ENCODE measurements around the gene INSL6. TPM values are rescaled to one million over a fixed set of nuclear protein-coding genes. Genes with fewer than 3 reads are reported as not detected.
"Not testable (repeated sequence)": the region's sequence is repeated elsewhere in the genome, so short reads cannot be mapped to it uniquely, and the experiment has no call there.

Gene INSL6, protein sequence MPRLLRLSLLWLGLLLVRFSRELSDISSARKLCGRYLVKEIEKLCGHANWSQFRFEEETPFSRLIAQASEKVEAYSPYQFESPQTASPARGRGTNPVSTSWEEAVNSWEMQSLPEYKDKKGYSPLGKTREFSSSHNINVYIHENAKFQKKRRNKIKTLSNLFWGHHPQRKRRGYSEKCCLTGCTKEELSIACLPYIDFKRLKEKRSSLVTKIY
- total RNA-seq, result not detected in 2 replicates

DNA sequence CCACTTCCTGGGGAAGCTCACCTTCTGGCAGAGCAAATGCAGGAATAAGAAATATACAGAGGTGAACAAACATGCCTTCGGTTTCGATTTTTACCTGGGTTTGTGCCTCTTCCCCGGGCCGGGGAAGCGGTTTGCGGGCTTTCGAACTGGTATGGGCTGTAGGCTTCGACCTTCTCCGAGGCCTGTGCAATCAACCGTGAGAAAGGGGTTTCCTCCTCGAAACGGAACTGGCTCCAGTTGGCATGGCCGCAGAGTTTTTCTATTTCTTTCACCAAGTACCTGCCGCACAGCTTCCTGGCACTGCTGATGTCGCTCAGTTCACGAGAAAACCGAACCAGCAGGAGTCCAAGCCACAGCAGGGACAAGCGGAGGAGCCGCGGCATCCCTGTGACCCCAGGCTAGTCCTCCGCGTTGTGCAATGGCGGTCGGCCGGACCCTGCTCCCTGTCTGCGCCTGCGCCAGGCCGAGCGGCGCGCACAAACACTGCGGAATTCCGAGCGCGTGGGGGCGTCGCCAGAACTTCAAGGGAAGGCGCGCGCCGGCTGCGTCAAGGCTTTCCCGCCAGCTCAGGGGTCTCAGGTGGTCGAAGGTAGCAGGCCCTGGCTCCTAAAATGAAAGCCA, at the start of gene INSL6:
Gene INSL6, minus strand, starts transcription at position 420 of the 621 bp plus-strand sequence. Its CDS starts 37 bp downstream, at position 383.
- no peak for DNase-seq (ENCODE audit: low read depth in 2 of 2)

DNA sequence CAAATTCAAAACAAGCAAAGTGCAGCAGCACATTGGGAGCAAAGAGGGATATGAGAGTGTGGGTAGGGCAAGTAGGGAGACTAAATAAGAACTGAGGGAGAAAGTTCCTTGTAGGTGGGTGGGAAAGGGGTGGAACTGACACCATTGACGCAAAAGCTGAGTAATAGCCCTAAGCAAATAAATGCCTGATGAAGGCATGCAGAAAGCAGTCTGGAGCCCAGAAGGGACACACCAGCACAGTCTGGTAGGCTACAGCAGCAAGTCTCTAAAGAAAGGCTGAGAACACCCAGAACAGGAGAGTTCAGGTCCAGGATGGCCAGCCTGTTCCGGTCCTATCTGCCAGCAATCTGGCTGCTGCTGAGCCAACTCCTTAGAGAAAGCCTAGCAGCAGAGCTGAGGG, 45.8 kb upstream of the INSL6 start, which contains the start of gene INSL4:
Gene INSL4, plus strand, starts transcription at position 208 of the 400 bp plus-strand sequence. Its CDS starts 105 bp downstream, at position 313.
- no peak for DNase-seq (ENCODE audit: low read depth in 2 of 2)

DNA sequence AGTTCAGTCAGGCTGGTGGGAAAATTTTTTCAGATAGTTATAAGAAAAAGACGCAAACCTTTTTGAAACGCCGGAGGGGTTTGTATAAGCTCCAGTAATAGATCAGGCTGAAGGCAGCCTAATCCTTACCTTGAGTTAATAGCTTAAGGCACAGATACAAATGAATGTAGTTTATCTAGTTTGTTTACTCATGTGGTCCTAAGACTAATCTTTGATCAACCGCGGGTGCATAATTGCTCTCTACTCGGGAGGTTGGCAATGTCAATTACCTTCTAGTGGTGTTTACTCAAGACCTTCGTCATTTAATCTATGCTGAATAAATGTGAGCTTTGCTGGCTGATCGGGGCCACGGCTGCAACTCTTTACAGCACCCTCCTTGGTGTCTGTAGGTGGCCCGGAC, 45.1 kb upstream of the INSL6 start:
- no peak for DNase-seq (ENCODE audit: low read depth in 2 of 2)

DNA sequence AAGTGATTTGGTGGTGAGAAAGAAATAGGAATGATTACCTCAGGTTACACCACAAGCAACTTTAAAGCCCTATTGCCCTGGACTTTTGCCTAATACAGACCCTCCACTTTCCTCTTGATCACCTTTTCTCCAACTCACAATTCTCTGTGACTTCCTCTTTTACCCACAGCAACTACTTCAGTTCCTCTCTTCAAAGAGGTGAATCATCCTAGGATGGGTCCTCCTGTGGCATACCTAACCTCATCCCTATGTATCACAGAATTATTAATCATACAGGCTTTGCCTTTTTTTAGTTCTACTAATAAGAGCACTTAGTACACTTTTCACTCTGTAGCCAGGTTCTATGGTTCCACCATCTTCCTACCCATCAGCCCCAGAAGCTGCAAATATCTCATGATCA, 19.6 kb upstream of the INSL6 start:
- DNase-seq (ENCODE audit: low read depth in 2 of 2), result no peak

DNA sequence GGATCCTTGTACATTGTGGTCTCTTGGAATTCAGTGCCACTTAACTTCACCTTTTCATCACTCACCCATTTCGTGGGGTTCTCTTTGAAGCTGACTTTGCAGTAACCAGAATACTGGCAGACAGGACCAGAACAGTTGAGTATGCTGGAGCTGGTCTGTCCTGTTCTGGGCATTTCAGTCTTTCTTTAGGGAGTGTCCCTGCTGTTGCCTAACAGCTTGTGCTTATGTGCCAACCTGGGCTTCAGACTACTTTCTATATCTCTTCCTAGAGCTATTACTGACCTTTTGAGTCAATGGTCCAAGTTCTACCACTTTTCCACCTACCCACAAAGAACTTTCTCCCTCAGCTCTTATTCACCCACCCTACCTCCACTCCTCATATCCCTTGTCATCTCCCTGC, 10.0 kb upstream of the INSL6 start:
- DNase-seq (ENCODE audit: low read depth in 2 of 2), result no peak

DNA sequence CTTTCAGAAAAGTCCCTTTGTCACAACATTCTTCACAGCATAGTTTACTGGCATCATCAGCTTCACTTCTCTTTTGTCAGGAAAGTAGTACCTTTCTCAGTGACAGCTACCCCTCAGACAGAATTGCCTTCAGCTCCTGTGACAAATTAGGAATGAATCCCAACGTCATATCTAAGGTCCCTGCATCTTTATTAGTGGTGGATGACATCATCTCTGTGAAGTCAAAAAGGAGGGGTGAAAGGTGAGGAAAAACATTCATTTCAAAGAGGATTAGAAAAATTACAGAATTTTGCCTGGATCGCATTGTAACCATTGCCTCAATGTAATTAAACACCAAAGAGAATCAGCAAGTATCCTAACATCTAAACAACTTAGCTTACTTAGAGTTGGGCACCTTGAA, 7.9 kb upstream of the INSL6 start:
- no peak for DNase-seq (ENCODE audit: low read depth in 2 of 2)

DNA sequence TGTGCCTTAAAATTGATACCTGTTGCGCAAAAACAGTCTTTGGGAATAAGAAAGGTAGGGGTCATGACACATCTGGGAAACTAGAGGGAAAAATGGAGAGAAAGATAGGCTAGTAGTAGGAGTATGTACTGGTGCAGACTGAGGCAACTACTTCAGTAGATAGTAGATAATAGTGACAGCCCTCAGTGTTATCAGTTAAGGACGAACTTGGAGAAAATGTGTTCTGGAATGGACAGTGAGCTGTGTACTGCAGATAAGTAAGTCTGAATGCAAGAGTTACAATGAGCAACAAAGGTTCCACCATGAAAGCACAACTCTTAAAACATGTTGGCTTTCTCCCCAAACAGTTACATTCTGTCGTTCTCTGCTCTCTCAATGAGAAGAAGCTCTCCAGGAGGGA, 6.5 kb upstream of the INSL6 start:
- no peak for DNase-seq (ENCODE audit: low read depth in 2 of 2)

DNA sequence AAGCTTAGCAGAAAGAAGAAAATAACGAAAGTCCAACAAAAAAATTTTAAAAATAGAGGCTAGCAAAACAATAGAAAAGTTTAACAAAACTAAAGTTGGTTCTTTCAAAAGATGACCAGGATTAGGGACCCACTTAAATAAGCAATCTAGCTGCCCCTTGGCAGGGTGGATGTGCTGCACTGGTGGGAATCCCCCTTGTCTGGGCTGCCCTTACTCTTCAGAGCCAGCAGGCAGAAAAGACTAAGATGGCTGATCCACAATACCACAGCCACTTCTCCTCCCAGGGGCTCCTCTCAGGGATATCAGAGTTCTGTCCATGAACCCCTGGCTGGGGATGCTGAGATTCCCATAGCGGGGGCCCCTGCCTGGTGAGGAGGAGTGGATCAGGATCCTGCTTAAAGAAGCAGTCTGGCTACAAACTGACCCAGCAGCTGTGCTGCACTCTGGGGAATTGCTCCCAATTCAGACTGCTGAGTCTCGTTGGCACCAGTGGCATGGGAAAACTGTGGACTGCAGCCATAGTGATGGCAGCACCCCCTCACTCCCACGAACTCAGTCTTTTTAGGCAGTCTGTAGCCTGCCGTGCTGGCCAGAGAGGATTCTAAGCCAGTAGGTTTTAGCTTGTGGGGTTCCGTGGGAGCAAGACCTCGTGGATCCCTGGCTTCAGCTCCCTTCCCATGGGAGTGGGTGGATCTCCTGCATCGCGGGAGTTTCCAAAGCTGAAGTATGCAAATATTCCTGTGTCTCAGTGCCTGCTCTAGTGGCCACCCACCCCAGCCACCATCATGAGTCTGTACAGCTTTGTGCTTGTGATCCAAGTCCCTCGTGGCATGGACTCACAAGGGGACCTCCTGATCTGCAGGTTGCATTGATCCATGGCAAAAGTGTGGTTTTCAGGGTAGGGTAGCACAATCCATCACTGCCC, 2.9 kb upstream of the INSL6 start:
- DNase-seq (ENCODE audit: low read depth in 2 of 2), result no peak

DNA sequence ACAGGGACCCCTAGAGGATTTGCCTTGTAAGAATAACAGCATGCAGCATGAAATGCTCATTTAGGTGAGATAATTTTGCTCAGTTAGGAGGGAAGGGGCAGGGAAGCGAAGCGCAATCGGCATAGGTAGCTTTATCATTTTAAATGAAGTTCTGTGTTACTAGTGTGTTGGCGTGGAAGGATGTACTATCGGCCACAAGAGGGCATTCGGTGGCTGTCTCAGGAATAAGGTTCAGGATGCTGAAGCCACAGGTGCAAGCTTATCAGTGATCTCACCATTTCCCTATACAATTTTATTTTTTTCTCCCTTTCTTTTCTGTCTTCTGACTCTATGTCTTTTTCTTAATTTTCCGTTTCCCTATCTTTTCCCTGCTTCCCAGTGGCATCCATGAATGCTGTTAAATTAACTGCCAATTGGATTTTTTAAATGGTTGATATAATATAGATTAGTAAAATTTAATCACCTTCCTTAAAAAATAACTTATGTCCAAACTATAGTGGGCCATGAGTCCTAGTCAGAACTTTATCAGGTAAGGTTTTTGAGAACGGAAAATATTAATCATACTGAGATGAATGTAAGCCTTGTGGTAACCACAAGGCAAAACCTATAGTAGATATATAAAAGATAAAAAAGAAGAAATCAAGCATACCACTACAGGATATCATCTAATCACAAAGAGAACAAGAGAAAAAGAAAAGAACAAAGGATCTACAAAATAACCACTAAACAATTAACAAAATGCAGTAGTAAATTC, 1.2 kb upstream of the INSL6 start:
- DNase-seq (ENCODE audit: low read depth in 2 of 2), result peak; percentile 68 to 82

DNA sequence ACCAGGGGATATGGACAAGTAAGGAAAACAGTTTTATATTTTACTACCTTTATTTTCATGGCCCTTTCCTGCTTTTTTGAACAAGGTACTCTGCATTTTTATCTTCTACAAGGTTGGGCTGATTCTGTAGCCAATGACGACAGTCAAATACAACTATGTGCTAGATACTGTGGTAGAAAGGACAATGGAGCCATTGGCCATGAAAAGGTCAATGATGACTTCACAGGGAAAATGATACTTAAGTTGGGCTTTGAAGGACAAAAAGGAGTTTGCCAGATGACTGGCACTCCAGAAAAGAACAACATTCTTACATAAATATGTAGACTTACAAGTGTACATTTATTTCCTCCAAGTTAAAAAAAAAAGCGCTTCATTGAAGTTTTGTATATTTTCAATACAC, 663 bp downstream of the INSL6 start:
- DNase-seq (ENCODE audit: low read depth in 2 of 2), result no peak

DNA sequence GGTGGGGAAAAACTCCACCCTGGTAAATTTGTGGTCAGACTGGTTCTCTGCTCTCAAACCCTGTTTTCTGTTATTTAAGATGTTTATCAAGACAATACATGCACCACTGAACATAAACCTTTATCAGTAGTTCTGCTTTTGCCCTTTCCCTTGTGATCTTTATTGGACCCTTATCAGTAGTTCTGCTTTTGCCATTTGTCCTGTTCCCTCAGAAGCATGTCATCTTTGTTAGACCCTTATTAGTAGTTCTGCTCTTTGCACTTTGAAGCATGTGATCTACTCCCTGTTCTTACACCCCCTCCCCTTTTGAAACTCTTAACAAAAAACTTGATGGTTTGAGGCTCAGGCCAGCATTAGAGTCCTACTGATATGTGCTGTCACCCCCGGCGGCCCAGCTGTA, 4.8 kb downstream of the INSL6 start:
- not testable (repeated sequence) for DNase-seq (ENCODE audit: low read depth in 2 of 2)

DNA sequence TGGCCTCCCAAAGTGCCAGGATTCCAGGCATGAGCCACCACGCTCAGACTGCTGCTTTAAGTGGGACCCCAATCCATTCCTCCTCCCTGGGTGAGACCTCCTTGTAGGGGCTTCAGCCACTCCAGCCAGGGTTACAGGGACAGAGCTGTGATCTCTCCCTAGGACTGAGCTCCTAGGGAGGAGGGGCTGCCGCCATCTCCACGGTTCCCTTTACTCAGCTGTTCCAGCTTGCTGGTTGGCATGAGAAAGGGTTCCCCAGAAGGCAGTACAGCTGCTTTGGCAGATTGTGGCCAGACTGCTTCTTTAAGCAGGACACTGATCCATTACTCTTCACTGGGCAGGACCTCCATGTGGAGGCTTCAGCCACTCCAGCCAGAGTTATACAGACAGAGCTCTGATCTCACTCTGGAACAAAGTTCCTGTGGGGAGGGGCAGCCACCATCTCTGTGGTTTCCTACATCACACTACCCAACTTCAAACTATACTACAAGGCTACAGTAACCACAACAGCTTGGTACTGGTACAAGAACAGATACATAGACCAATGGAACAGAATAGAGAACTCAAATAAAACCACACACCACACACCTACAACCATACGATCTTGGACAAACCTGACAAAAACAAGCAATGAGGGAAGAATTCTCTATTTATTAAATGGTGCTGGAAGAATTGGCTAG, 7.2 kb downstream of the INSL6 start:
- no peak for DNase-seq (ENCODE audit: low read depth in 2 of 2)

DNA sequence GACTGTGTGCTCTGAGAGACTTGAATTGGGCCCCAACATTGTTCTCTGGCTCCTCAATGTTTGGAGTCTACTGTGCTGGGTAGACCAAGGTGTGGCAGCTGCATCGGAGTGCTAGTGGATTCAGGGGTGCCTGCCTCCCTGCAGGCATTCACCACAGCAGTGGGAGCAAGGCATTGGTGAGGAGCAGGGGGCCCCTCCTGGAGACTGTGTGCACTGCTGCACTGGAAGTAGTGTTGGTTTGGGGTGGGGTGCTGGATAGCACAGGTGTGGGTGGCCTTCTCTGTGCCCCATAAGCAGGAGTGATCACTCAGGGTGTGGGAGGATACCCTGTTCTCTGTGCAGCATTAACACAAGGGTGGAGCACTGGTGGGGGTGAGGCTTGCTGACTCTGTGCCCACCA, 39.2 kb downstream of the INSL6 start:
- DNase-seq (ENCODE audit: low read depth in 2 of 2), result no peak

DNA sequence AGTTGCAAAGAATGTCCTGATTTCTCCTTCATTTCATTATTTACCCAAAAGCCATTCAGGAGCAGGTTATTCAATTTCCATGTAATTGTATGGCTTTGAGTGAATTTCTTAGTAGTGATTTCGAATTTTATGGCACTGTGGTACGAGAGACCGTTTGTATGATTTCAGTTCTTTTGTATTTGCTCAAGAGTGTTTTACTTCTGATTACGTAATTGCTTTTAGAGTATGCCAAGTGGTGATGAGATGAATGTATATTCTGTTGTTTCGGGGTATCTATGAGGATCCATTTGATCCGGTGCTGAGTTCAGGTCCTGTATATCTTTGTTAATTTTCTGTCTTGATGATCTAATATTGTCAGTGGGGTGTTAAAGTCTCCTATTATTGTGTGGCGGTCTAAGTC, 41.2 kb downstream of the INSL6 start:
- DNase-seq (ENCODE audit: low read depth in 2 of 2), result no peak

DNA sequence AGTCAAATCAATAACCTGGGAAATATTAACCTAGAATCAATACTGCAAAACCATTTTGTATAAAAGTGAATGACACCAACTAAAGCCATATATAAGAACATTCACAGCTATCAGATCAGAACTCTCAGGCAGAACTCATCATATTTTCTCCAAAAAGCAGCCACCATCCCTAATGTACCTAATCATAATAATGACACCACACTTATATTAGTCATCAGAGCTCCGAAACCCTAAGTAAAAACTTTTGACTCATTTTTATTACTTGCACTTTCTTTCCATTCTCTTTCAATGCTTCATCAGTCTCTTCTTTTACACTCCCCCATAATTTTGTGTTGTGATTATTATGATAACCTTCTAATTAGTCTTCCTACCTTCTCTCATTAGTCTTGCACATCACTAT, 45.3 kb downstream of the INSL6 start:
- no peak for DNase-seq (ENCODE audit: low read depth in 2 of 2)

DNA sequence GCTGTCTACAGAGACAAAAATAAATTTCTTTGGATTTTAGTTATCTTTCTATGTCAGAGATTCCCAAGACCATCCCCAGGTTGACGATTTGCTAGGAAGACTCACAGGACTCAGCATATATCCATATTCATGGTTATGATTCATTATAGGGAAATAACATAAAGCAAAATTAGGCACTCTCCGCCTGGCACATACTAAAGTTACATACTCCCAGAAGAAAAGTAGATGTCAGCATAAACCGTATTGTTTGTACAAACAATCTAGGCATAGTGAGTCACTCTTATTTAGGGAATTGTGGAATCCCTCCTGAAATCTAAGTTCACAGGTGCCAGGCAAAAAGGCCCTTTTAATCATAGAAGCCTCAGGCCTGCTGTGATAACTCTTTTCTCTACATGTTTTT, 62.9 kb downstream of the INSL6 start:
- no peak for DNase-seq (ENCODE audit: low read depth in 2 of 2)

DNA sequence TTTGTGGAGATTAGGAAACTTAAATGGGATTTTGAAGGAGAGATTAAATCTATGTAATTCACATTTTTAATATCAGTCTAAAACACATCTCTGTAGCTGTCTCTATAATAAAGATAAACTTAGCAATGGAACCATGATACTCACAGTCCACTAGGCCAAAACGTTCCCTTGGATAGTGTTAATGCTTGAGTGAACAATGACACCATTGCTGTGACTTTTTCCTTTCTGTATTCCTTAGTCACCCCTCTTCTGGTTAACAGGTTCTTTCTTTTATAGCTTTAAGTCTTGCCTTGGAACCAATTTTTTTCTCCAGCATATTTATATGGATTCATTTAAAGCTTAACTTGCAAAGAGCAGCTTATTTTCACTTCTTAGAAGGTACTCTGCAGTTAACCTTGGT, 63.3 kb downstream of the INSL6 start:
- no peak for DNase-seq (ENCODE audit: low read depth in 2 of 2)

DNA sequence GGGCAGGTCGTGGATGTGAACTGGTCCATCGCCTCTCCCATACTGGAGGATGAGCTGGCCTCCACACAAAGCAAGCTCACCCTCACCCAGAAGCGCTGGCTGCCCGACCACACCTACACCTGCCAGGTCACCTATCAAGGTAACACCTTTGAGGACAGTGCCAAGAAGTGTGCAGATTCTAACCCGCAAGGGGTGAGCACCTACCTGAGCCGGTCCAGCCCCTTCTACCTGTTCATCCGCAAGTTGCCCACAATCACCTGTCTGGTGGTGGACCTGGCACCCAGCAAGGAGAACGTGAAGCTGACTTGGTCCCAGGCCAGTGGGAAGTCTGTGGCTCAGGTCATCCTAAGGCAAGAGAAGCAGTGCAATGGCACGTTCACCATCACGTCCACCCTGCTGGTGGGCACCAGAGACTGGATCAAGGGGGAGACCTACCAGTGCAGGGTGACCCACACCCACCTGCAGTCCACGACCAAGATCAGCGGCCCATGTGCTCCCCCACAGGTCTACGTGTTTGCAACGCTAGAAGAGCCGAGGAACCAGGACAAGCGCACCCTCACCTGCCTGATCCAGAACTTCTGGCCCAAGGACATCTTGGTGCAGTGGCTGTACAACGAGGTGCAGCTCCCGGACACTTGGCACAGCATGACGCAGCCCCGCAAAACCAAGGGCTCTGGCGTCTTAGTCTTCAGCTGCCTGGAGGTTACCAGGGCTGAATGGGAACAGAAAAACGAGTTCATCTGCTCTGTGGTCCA, 71.3 kb downstream of the INSL6 start:
- DNase-seq (ENCODE audit: low read depth in 2 of 2), result no peak

Measured in dermis microvascular lymphatic vessel endothelial cell (primary cell).